ENCODE measurements around the gene MAP2K2.

GRCh38 chr19:4089400-4089908 is 34.5 kb downstream of the MAP2K2 start:
- no peak for TF ChIP-seq CTCF (IDR thresholded peaks at IDR 0.05 in 8 of 11, conservative IDR thresholded peaks at IDR 0.05 in 3 of 11)
- TF ChIP-seq POLR2AphosphoS5 (IDR thresholded peaks at IDR 0.05), result peak; percentile 54 to 83 (median 54)
- no peak for TF ChIP-seq POLR2A (IDR thresholded peaks at IDR 0.05)
